Measurements from ENCODE around the gene HBE1.

Gene HBE1

DNA sequence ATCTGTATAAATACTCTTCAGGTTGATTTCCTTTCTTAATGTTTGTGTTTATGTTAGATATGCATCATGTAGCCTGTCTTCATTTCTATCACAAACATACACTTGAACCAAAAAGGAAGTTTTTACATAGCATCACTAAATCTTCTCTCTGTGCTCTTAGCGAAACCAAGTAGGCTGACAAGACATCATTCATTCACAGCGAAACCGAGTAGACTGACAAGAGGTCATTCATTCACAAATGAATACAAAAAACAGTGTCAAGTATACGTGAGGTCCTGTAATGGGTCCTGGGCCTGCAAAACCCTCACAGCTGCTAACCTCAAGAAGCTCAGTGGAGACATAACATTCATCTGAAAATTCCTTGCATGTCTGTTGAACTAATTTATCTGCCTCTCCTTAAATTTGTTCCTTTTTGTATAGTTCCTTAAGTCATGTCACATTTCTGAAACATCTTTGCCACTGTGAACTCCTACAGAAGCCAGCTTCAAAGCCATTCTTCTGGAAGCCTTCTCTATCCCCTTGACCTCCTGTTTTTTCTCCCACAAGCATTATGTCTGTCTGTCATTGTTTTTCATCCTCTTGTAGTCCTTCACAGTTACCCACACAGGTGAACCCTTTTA lies 9.8 kb upstream of the HBE1 start:
- TF ChIP-seq CTCF (conservative IDR thresholded peaks at IDR 0.05; ENCODE audit: low read depth, low read length) = no peak
- no peak for DNase-seq (ENCODE audit: low read depth)
- no peak overlapping the region for H3K4me3 ChIP-seq (ENCODE audit: low read depth, low read length)

DNA sequence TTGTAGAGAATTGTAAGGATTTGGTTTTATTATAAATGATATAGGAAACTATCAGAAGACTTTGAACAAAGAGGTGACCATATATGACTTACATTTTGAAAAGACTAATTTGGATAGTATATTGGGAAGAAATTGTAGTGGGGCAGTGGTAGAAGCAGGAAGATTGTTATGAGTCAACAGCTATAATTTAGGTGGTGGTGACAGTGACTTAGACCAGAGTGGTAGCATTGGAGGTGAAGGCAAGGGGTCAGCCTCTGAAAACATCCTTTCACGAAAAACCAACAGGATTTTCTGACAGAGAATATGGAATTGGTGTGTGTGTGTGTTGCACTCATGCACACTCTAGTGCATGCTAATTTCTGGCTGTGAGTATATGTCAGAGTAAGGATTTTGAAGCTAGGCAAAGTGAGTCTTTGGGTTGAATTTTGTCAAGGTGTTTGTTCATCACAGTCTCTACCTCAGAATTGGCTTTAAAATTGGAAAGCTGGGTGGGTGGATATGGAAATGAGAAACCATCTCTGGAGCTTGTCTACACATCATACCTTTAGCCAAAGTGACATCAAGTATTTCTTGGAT lies 8.2 kb upstream of the HBE1 start:
- no peak overlapping the region for H3K4me3 ChIP-seq (ENCODE audit: low read depth, low read length)
- DNase-seq (ENCODE audit: low read depth) = no peak
- no peak for TF ChIP-seq CTCF (conservative IDR thresholded peaks at IDR 0.05; ENCODE audit: low read depth, low read length)

- no peak for TF ChIP-seq CTCF (conservative IDR thresholded peaks at IDR 0.05; ENCODE audit: low read depth, low read length)
- no peak overlapping the region for H3K4me3 ChIP-seq (ENCODE audit: low read depth, low read length)
- no peak for DNase-seq (ENCODE audit: low read depth)
Observed at GRCh38 chr11:5276697-5277096, 7.0 kb upstream of the HBE1 start.

GRCh38 chr11:5275369-5276110 lies 5.8 kb upstream of the HBE1 start:
- DNase-seq (ENCODE audit: low read depth) = no peak
- no peak overlapping the region for H3K4me3 ChIP-seq (ENCODE audit: low read depth, low read length)
- no peak for TF ChIP-seq CTCF (conservative IDR thresholded peaks at IDR 0.05; ENCODE audit: low read depth, low read length)

DNA sequence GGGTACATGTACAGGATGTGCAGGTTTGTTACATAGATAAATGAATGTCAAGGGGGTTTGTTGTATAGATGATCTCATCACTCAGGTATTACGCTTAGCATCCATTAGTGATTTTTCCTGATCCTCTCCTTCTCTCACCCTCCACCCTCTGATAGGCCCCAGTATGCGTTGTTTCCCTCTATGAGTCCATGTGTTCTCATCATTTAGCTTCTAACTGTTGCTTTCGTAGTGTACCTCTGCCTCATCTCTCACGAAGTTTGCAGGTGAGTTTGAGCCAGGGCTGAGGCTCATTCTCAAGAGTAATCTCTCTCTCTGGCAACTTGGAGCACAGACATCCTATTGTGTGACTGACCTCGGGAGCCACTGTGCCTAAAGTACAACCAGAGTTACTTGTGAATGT lies 4.7 kb upstream of the HBE1 start:
- no peak overlapping the region for H3K4me3 ChIP-seq (ENCODE audit: low read depth, low read length)
- TF ChIP-seq CTCF (conservative IDR thresholded peaks at IDR 0.05; ENCODE audit: low read depth, low read length) = no peak
- DNase-seq (ENCODE audit: low read depth) = no peak

GRCh38 chr11:5272395-5273017 lies 2.8 kb upstream of the HBE1 start:
- no peak overlapping the region for H3K4me3 ChIP-seq (ENCODE audit: low read depth, low read length)
- no peak for TF ChIP-seq CTCF (conservative IDR thresholded peaks at IDR 0.05; ENCODE audit: low read depth, low read length)
- DNase-seq (ENCODE audit: low read depth) = no peak
